GM21528 (cell line): Measurements from ENCODE around the gene GPATCH4.
"Not testable (repeated sequence)": the region's sequence is repeated elsewhere in the genome, so short reads cannot be mapped to it uniquely, and the experiment has no call there.

Experiments
- ATAC-seq: cut with Tn5 transposase; IDR thresholded peaks from one replicate; pipeline ENCODE4 v1.9.1; 2021; ENCODE audit warnings: mild to moderate bottlenecking, moderate library complexity; ENCODE audit not compliant: unreplicated experiment, low FRiP score

GPATCH4 gene

GRCh38 chr1:156627313-156627880 lies 26.1 kb upstream of the GPATCH4 start:
- ATAC-seq, result no peak

- ATAC-seq, result no peak
Observed at GRCh38 chr1:156626079-156626438, 24.8 kb upstream of the GPATCH4 start.

- no peak for ATAC-seq
Observed at GRCh38 chr1:156625436-156626078, 24.3 kb upstream of the GPATCH4 start.

- ATAC-seq, result no peak
Observed at GRCh38 chr1:156624814-156625435, 23.6 kb upstream of the GPATCH4 start.

GRCh38 chr1:156623946-156624813 lies 22.9 kb upstream of the GPATCH4 start:
- no peak for ATAC-seq

GRCh38 chr1:156622581-156623297 lies 21.5 kb upstream of the GPATCH4 start:
- no peak for ATAC-seq

- no peak for ATAC-seq
Observed at GRCh38 chr1:156619582-156619955, 18.3 kb upstream of the GPATCH4 start.

- ATAC-seq, result no peak
Observed at GRCh38 chr1:156618853-156619581, 17.7 kb upstream of the GPATCH4 start, which contains the start of gene HAPLN2. TSS of gene HAPLN2 (plus strand) at chr1:156619415. CDS start at chr1:156623491, 4,076 bp downstream.

- ATAC-seq, result no peak
Observed at GRCh38 chr1:156616463-156616862, 15.2 kb upstream of the GPATCH4 start.

- ATAC-seq, result no peak
Observed at GRCh38 chr1:156615946-156616345, 14.7 kb upstream of the GPATCH4 start.

- ATAC-seq, result no peak
Observed at GRCh38 chr1:156612666-156613065, 11.4 kb upstream of the GPATCH4 start.

GRCh38 chr1:156610072-156610471 lies 8.8 kb upstream of the GPATCH4 start:
- not testable (repeated sequence) for ATAC-seq

- no peak for ATAC-seq
Observed at GRCh38 chr1:156608981-156609380, 7.7 kb upstream of the GPATCH4 start.

- ATAC-seq, result no peak
Observed at GRCh38 chr1:156608036-156608674, 6.9 kb upstream of the GPATCH4 start.

GRCh38 chr1:156607344-156607743 lies 6.1 kb upstream of the GPATCH4 start:
- not testable (repeated sequence) for ATAC-seq

GRCh38 chr1:156602557-156602993 lies 1.3 kb upstream of the GPATCH4 start:
- ATAC-seq, result no peak

GRCh38 chr1:156601892-156602291 lies 613 bp upstream of the GPATCH4 start:
- no peak for ATAC-seq

GRCh38 chr1:156600733-156601121 lies 552 bp downstream of the GPATCH4 start:
- no peak for ATAC-seq

GRCh38 chr1:156599811-156600210 lies 1.5 kb downstream of the GPATCH4 start:
- no peak for ATAC-seq
